Loucy (cell line): ENCODE measurements around the gene DBNL.

Experiments used
- CTCF ChIP-seq: fragments of 200-600 bp; sonication (generic); conservative IDR thresholded peaks from 2 replicates; pipeline ENCODE4 v1.5.1; 2014; ENCODE audit warnings: mild to moderate bottlenecking, antibody characterized with exemption, low read length
- EZH2phosphoT487 ChIP-seq: fragments of 200-600 bp; IDR thresholded peaks from 2 replicates; pipeline ENCODE4 v1.6.1; 2018; ENCODE audit warnings: antibody characterized with exemption, mild to moderate bottlenecking, moderate library complexity, borderline replicate concordance

GRCh38 chr7:44100458-44101302 lies 56.2 kb downstream of the DBNL start:
- no peak for TF ChIP-seq CTCF
- no peak for TF ChIP-seq EZH2phosphoT487
